OCI-LY3 (cell line): Measurements from ENCODE around the gene PIK3C2G.
"Not testable (repeated sequence)": the region's sequence is repeated elsewhere in the genome, so short reads cannot be mapped to it uniquely, and the experiment has no call there.

Experiments used
- EZH2phosphoT487 ChIP-seq: fragments of 200-600 bp; shearing (Covaris generic); IDR thresholded peaks from 2 replicates; pipeline ENCODE4 v1.6.1; 2018; ENCODE audit warnings: antibody characterized with exemption, mixed run types, low read depth
- TF ChIP-seq, protein P1 (sequence below): fragments of 200-600, 300-600 bp; sonication (generic); IDR thresholded peaks from 2 replicates; pipeline ENCODE4 v1.5.1; 2014; ENCODE audit warnings: antibody characterized with exemption, low read length, low read depth

DNA sequence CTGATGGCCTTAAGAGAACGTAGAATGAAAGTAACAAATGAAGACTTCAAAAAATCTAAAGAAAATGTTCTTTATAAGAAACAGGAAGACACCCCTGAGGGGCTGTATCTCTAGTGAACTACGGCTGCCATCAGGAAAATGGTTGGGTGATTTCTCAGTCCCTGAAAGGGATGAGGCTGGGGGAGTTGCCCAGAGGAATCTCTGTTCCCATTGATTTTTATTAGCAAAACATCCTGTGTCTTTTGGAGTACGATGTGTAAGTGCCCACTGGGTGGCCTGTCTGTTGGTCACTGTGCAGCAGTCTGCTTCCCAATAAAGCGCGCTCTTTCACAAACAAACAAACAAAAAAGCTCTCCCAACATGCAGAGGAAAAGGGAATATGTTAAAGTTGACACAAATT, 432.7 kb downstream of the PIK3C2G start:
- TF ChIP-seq, protein P1, sequence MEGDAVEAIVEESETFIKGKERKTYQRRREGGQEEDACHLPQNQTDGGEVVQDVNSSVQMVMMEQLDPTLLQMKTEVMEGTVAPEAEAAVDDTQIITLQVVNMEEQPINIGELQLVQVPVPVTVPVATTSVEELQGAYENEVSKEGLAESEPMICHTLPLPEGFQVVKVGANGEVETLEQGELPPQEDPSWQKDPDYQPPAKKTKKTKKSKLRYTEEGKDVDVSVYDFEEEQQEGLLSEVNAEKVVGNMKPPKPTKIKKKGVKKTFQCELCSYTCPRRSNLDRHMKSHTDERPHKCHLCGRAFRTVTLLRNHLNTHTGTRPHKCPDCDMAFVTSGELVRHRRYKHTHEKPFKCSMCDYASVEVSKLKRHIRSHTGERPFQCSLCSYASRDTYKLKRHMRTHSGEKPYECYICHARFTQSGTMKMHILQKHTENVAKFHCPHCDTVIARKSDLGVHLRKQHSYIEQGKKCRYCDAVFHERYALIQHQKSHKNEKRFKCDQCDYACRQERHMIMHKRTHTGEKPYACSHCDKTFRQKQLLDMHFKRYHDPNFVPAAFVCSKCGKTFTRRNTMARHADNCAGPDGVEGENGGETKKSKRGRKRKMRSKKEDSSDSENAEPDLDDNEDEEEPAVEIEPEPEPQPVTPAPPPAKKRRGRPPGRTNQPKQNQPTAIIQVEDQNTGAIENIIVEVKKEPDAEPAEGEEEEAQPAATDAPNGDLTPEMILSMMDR = not testable (repeated sequence)
- TF ChIP-seq EZH2phosphoT487 = not testable (repeated sequence)
